Left ventricle myocardium inferior (tissue), 1 donor: ENCODE data around the gene MINK1. TPM values are rescaled to one million over a fixed set of nuclear protein-coding genes. Genes with fewer than 3 reads are reported as not detected.
A peak's percentile ranks its signal among the peaks of the same experiment; 100 is the strongest.

Source experiments
- DNase-seq: peaks from one replicate; pipeline ENCODE4 v3.0.0-alpha.2; 2020
- H3K27ac ChIP-seq: fragments of 200-600 bp; replicated peaks from 2 replicates; pipeline ENCODE4 v1.8.0; 2021
- H3K27me3 ChIP-seq: fragments of 200-600 bp; 2 replicates; pipeline ENCODE4 v1.8.0; 2021; ENCODE audit warnings: low read depth
- H3K36me3 ChIP-seq: fragments of 200-600 bp; 2 replicates; pipeline ENCODE4 v1.8.0; 2021
- H3K4me1 ChIP-seq: fragments of 200-600 bp; 2 replicates; pipeline ENCODE4 v1.8.0; 2021
- H3K4me3 ChIP-seq: fragments of 200-600 bp; 2 replicates; pipeline ENCODE4 v1.8.0; 2021; ENCODE audit warnings: mild to moderate bottlenecking, moderate library complexity
- H3K9me3 ChIP-seq: fragments of 200-600 bp; replicated peaks from 2 replicates; pipeline ENCODE4 v1.8.0; 2021
- intact Hi-C: fragments of 100-400 bp; cut with micrococcal nuclease; formaldehyde crosslinking; loops from one replicate; pipeline ENCODE4 v1.11.0; 2022
- total RNA-seq: library from RNA; stranded (reverse); fragmentation: NEBNext Ultra II Directional; extraction: Animal tissue kit (Norgen Biotek cat#: 25700); gene quantifications from one replicate; pipeline ENCODE4 v1.2.1, GENCODE V29; 2021
- TF ChIP-seq, protein P1 (sequence below): fragments of 200-600 bp; IDR thresholded peaks from 2 replicates; pipeline ENCODE4 v1.8.0; 2021; ENCODE audit warnings: antibody characterized with exemption, mild to moderate bottlenecking, borderline replicate concordance
- donor health status: DM: no; HTN: yes; CAD: no; lungs with severe emphysema.

The MINK1 gene
- total RNA-seq, 1 donor from 2014 or later, result 50.9 TPM

DNA sequence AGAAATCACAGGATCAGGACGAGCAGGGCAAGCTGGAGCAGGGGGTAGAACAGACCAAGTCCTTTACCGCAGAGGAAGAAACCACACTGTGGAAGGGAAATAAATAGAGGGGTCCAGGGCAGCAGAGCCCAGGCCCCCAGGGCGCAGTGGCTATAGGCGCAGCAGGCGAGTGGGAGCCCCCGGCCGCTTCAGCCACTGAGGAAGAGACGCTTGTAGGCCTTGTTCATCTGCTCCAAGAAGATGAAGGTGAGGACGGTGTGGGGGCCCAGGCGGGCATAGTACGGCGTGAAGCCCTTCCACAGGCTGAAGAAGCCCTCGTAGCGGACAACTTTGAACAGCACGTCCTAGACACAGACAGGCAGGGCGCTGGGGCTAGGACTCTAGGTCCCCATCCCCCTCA, 104.4 kb downstream of the MINK1 start:
- Histone ChIP-seq H3K4me1 (peaks cover 57% of the 10 kb centered on the region), H3K9me3 (no peaks in the 10 kb centered on the region), H3K27ac (no peak overlapping the region), H3K4me3 (no peak overlapping the region), H3K27me3 (no peaks in the 10 kb centered on the region), H3K36me3 (peaks cover 39% of the 10 kb centered on the region)
- no peak for DNase-seq
- intact Hi-C loops, result no loop called here
- TF ChIP-seq, protein P1, sequence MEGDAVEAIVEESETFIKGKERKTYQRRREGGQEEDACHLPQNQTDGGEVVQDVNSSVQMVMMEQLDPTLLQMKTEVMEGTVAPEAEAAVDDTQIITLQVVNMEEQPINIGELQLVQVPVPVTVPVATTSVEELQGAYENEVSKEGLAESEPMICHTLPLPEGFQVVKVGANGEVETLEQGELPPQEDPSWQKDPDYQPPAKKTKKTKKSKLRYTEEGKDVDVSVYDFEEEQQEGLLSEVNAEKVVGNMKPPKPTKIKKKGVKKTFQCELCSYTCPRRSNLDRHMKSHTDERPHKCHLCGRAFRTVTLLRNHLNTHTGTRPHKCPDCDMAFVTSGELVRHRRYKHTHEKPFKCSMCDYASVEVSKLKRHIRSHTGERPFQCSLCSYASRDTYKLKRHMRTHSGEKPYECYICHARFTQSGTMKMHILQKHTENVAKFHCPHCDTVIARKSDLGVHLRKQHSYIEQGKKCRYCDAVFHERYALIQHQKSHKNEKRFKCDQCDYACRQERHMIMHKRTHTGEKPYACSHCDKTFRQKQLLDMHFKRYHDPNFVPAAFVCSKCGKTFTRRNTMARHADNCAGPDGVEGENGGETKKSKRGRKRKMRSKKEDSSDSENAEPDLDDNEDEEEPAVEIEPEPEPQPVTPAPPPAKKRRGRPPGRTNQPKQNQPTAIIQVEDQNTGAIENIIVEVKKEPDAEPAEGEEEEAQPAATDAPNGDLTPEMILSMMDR, result no peak

DNA sequence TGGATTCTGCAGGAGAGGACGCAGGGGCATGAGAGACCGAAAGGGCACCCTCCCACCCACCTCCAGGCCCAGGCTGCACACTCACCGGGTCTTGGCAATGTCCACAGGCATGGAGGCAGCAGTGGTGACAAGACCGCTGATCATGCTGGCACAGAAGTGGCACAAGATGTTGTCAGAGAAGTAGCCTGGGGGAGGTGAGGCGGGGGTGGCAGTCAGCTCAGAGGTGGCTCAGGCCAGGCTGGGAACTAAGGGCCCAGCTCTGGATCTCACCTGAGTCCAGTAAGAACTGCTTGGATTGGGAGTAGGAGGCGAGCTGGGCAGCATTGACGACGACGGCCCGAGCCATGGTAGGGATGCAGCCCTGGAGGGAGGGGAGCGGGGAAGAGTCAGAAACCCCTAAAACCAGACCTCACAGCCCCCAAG, 104.9 kb downstream of the MINK1 start:
- intact Hi-C loops, result no loop called here
- Histone ChIP-seq H3K27ac (peak overlapping the region; percentile 96), H3K4me1 (peaks cover 62% of the 10 kb centered on the region), H3K4me3 (peak overlapping the region; percentile 84), H3K36me3 (peaks cover 44% of the 10 kb centered on the region), H3K27me3 (no peaks in the 10 kb centered on the region), H3K9me3 (no peaks in the 10 kb centered on the region)
- TF ChIP-seq, protein P1, result no peak
- no peak for DNase-seq

DNA sequence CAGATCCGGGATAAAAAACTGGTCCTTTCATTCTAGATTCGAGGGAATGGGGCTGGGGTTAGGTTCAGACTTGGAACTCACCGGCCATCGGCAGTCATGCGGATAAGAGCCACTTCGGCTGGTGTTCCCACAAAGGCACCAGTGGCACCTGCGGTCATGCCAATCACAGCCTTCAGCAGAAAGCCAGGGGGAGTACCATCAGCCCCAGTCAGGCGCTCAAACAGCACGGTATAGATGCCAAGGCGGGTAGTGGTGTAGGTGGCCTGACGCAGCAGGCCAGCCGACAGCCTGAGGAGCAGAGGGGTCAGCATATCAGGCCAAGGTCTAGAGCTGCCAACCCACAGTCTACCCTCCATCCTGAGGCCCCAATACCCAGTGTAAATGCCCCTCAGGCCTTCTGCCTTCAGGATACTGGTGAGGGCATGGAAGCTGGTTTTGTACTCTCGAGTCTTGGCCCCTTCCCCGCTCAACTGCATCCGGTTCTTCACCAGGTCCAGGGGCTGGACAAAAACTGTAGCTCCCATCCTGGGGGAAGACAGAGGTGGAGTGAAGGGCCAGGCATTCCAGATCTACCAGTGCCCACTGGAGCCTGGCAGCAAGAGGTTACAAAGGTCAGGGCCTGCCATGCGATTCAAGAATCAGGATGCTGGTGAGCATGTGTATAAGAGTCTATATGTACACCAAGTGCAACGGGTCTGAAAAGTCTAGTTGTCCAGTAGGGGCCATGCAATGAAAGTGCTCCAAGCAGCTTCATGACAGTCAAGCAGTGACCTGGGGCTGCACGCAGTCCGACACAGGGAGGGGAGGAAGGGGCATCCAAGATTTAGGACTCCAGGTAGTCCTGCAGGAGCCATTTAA, 105.8 kb downstream of the MINK1 start:
- Histone ChIP-seq H3K36me3 (peaks cover 52% of the 10 kb centered on the region), H3K4me1 (peaks cover 69% of the 10 kb centered on the region)
- intact Hi-C loops, result no loop called here

DNA sequence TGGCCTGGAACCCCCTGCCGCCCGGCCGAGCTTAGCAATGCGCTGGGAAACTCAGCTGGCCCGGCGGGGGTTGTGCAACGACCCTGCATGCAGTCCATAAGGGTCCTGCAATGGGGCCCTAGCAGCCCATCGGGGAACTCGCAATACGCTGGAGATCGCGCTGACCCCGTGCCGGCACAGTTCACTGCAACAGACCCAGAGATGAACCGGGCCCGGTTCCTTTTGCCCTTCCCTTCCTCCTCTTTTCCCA, 106.3 kb downstream of the MINK1 start:
- peak overlapping the region; percentile 96 for H3K27ac ChIP-seq
- H3K4me1 ChIP-seq, result peaks cover 69% of the 10 kb centered on the region
- no peaks in the 10 kb centered on the region for H3K27me3 ChIP-seq
- DNase-seq, result peak; percentile 44
- peak overlapping the region; percentile 84 for H3K4me3 ChIP-seq
- H3K9me3 ChIP-seq, result no peaks in the 10 kb centered on the region
- peaks cover 58% of the 10 kb centered on the region for H3K36me3 ChIP-seq
- TF ChIP-seq, protein P1, result no peak
- intact Hi-C loops, result no loop called here

More for the DNA sequence above, 105.8 kb downstream of the MINK1 start:
- TF ChIP-seq, protein P1, result no peak
- no peak for DNase-seq
- Histone ChIP-seq H3K9me3 (no peaks in the 10 kb centered on the region), H3K4me3 (peak overlapping the region; percentile 84), H3K27ac (peak overlapping the region; percentile 96), H3K27me3 (no peaks in the 10 kb centered on the region)

DNA sequence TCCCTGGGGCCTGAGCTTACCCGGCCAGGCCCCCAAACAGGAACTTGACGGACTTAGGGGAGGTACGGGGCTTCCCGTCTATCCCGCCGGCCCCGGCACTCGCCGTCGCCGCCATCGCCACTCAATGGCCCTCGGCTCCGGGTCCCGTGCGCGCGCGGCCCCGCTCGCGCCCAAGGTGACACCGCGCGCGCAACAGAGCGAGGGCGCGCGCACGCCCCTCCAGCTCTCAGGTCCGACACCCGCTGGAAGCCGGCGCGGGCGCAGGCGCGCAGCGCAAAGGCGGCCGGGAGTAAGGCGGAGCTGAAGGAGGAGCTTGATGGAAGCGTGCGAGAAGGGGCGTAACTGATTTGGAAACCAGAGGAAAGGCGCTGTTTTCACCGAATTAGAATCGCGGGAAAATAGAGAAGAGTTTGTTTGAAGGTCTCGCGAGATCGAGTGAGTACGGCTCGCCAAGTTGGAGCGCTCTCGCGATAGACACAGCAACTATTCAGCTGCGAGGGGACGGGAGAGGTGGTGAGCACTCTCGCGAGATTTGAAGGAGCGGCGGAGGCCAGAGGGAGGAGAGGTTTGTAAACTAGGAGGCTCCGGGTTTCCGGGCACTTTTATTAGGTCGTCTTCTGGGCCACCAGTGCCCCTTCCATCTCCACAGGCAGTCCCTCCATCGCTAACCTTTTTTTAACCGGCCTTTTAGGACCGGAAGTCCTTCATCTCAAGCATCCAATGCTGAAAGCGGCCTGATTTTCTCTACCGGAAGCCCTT, 106.8 kb downstream of the MINK1 start, which contains the start of the genes RNF167 and SLC25A11:
Gene RNF167 (plus strand): TSS at position 473 of the 759 bp plus-strand sequence. CDS start 642 bp downstream, outside the sequence.
Gene SLC25A11 (minus strand): TSS at position 251 of the 759 bp plus-strand sequence. CDS start 136 bp downstream, at position 115.
- peaks cover 63% of the 10 kb centered on the region for H3K36me3 ChIP-seq
- peak within 1 kb of the TSS; percentile 84 for H3K4me3 ChIP-seq
- H3K4me1 ChIP-seq, result peaks cover 71% of the 10 kb centered on the region
- H3K9me3 ChIP-seq, result no peaks in the 10 kb centered on the region
- H3K27me3 ChIP-seq, result no peaks in the 10 kb centered on the region
- intact Hi-C loops, result no loop called here
- TF ChIP-seq, protein P1, result no peak
- peak within 1 kb of the TSS; percentile 96 for H3K27ac ChIP-seq
- DNase-seq, result peak; percentile 93
